ENCODE results near the gene DNAAF5. TPM values are rescaled to one million over a fixed set of nuclear protein-coding genes. Genes with fewer than 3 reads are reported as not detected.

DNAAF5 gene
- total and polyA plus RNA-seq, 2 donors (not counting 1 experiment from before 2014, with no cell fraction given), result 13.1 to 14.2 TPM

GRCh38 chr7:805261-805660, 78.8 kb downstream of the DNAAF5 start:
- no peak overlapping the region for H3K4me2 ChIP-seq (ENCODE audit: extremely low read depth, insufficient read depth, low read length)
- TF ChIP-seq EZH2 (IDR thresholded peaks at IDR 0.05; ENCODE audit: low read length, missing control alignments), result no peak
- no peak for TF ChIP-seq CTCF (conservative IDR thresholded peaks at IDR 0.05 in 1 of 2, IDR thresholded peaks at IDR 0.05 in 1 of 2; ENCODE audit: low read depth in 1 of 2, low read length in 2 of 2)
- no peak overlapping the region for H3K27ac ChIP-seq (ENCODE audit: insufficient read depth, low read length)
- H4K20me1 ChIP-seq (ENCODE audit: control insufficient read depth, extremely low read depth, insufficient read depth, low read length), result no peaks in the 10 kb centered on the region
- H3K4me3 ChIP-seq (replicated peaks in 1 of 4; ENCODE audit: control extremely low read depth in 1 of 4, insufficient read depth in 1 of 4, low read depth in 3 of 4, low read length in 4 of 4), result no peak overlapping the region
- H3K4me1 ChIP-seq (ENCODE audit: control insufficient read depth, extremely low read depth, insufficient read depth, low read length), result peaks cover 3% of the 10 kb centered on the region
- H3K9ac ChIP-seq (ENCODE audit: insufficient read depth, low read length), result no peak overlapping the region
- no peak for DNase-seq (ENCODE audit: low read depth in 2 of 2)
- no peaks in the 10 kb centered on the region for H3K36me3 ChIP-seq (ENCODE audit: control insufficient read depth, insufficient read depth, low read length)
- no peak overlapping the region for H2AFZ ChIP-seq (ENCODE audit: low read length)
- no peaks in the 10 kb centered on the region for H3K79me2 ChIP-seq (ENCODE audit: control insufficient read depth, insufficient read depth, low read length)
- H3K9me3 ChIP-seq (ENCODE audit: control insufficient read depth, insufficient read depth, low read depth, low read length), result no peaks in the 10 kb centered on the region
- H3K27me3 ChIP-seq (ENCODE audit: control insufficient read depth, insufficient read depth, low read length), result no peaks in the 10 kb centered on the region

GRCh38 chr7:815284-816216, 89.1 kb downstream of the DNAAF5 start:
- Histone ChIP-seq H2AFZ (ENCODE audit: low read length) (no peak overlapping the region), H3K27ac (ENCODE audit: insufficient read depth, low read length) (no peak overlapping the region)

More at GRCh38 chr7:815284-816216, 89.1 kb downstream of the DNAAF5 start:
- peaks cover 18% of the 10 kb centered on the region for H3K4me1 ChIP-seq (ENCODE audit: control insufficient read depth, extremely low read depth, insufficient read depth, low read length)
- peaks cover 2% of the 10 kb centered on the region for H4K20me1 ChIP-seq (ENCODE audit: control insufficient read depth, extremely low read depth, insufficient read depth, low read length)
- H3K9me3 ChIP-seq (ENCODE audit: control insufficient read depth, insufficient read depth, low read depth, low read length), result no peaks in the 10 kb centered on the region
- H3K4me3 ChIP-seq (replicated peaks in 1 of 4; ENCODE audit: control extremely low read depth in 1 of 4, insufficient read depth in 1 of 4, low read depth in 3 of 4, low read length in 4 of 4), result peak overlapping the region; percentile 15 to 57 (median 40)
- H3K4me2 ChIP-seq (ENCODE audit: extremely low read depth, insufficient read depth, low read length), result peak overlapping the region; percentile 71
- no peaks in the 10 kb centered on the region for H3K36me3 ChIP-seq (ENCODE audit: control insufficient read depth, insufficient read depth, low read length)
- H3K9ac ChIP-seq (ENCODE audit: insufficient read depth, low read length), result peak overlapping the region; percentile 21
- no peaks in the 10 kb centered on the region for H3K27me3 ChIP-seq (ENCODE audit: control insufficient read depth, insufficient read depth, low read length)
- TF ChIP-seq EZH2 (IDR thresholded peaks at IDR 0.05; ENCODE audit: low read length, missing control alignments) (no peak), CTCF (conservative IDR thresholded peaks at IDR 0.05 in 1 of 2, IDR thresholded peaks at IDR 0.05 in 1 of 2; ENCODE audit: low read depth in 1 of 2, low read length in 2 of 2) (no peak)
- peak in 1 of 2 donors; percentile 32 for DNase-seq (ENCODE audit: low read depth in 2 of 2)
- peaks cover 38% of the 10 kb centered on the region for H3K79me2 ChIP-seq (ENCODE audit: control insufficient read depth, insufficient read depth, low read length)

Measured in fibroblast of lung (primary cell).